Measurements from ENCODE around the gene KSR2. TPM values are rescaled to one million over a fixed set of nuclear protein-coding genes. Genes with fewer than 3 reads are reported as not detected.
"Not testable (repeated sequence)": the region's sequence is repeated elsewhere in the genome, so short reads cannot be mapped to it uniquely, and the experiment has no call there.

Gene KSR2
- total RNA-seq, 2 donors from 2014 or later, result 0.66 to 1.0 TPM

DNA sequence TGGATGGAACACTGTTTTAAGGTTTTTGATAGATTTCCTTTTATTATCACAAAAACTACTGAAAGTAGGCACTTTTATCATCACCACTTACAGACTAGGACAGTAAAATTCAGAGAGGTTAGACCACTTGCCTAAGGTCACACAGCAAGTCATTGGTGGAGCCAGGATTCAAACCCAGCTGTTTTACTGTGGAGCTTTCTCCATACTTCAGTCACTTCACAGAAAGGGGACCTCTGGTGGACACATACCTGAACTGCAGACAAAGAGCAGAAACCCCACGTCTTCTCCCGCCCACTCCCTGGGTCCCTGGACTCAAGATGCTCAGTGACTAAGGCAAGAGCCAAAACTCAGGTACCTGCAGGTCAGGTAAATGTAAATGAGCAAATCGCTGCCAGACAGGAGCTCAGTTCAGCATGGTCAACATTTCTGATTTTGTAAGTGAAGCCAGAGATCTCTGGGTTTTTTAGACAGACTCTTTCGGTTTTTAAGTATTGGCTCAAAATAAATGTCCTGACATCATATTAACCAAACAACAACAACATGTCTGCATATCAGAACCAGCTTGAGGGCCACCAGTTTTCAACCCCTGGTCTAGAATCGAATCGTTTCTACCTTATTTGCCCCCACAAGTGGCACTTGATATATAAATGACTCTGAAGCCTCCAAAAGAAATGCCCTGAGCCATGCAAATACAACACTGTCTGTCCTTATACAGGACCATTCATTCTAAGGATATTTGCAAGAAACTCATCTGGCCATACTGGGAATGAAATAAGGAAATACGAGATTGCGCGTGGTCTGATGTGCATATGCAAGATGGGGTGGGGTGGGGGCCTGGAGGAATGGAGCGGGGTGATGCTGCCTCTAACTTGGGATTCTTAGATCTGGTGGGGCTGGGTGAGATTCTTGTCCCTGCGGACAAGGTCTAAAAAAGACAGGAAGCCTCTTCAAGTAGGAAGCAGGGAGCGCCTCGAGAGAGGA is 110.9 kb downstream of the KSR2 start:
- Histone ChIP-seq H3K9me3 (no peaks in the 10 kb centered on the region), H3K27me3 (no peaks in the 10 kb centered on the region), H3K4me3 (no peak overlapping the region), H3K36me3 (replicated peaks in 1 of 2; ENCODE audit: insufficient read depth in 1 of 2, low read depth in 2 of 2) (no peaks in the 10 kb centered on the region), H3K27ac (no peak overlapping the region), H3K4me1 (no peaks in the 10 kb centered on the region)
- intact Hi-C loops (cut with DNase I), result no loop called here
- ATAC-seq, result peak; percentile 42
- DNase-seq, result peak; percentile 48 to 67 (median 51)
- WGBS, 2 donors, result 68 to 82% methylated on average over 13 of the region's 13 CpGs
- TF ChIP-seq, protein P1, sequence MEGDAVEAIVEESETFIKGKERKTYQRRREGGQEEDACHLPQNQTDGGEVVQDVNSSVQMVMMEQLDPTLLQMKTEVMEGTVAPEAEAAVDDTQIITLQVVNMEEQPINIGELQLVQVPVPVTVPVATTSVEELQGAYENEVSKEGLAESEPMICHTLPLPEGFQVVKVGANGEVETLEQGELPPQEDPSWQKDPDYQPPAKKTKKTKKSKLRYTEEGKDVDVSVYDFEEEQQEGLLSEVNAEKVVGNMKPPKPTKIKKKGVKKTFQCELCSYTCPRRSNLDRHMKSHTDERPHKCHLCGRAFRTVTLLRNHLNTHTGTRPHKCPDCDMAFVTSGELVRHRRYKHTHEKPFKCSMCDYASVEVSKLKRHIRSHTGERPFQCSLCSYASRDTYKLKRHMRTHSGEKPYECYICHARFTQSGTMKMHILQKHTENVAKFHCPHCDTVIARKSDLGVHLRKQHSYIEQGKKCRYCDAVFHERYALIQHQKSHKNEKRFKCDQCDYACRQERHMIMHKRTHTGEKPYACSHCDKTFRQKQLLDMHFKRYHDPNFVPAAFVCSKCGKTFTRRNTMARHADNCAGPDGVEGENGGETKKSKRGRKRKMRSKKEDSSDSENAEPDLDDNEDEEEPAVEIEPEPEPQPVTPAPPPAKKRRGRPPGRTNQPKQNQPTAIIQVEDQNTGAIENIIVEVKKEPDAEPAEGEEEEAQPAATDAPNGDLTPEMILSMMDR (IDR thresholded peaks at IDR 0.05), result peak; percentile 18 to 62 (median 49)
- TF ChIP-seq POLR2A (IDR thresholded peaks at IDR 0.05), result no peak

DNA sequence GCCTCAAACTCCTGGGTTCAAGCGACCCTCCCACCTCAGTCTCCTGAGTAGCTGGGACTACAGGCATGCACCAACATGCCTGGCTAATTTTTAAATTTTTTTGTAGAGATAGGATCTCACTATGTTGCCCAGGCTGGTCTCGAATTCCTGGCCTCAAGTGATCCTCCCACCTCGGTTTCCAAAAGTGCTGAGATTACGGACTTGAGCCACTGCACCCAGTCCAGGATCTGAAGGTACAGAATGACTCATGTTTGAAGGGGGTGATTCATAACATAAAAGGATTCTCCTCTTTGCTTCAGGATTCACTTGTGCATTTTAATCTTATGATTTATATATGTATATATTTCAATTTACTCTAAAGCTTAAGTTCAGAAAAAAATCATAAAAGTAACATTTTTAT is 111.7 kb downstream of the KSR2 start:
- H3K27me3 ChIP-seq; H3K4me3 ChIP-seq; ATAC-seq; intact Hi-C loops (cut with DNase I); H3K9me3 ChIP-seq; H3K36me3 ChIP-seq (replicated peaks in 1 of 2; ENCODE audit: insufficient read depth in 1 of 2, low read depth in 2 of 2); DNase-seq; H3K4me1 ChIP-seq; H3K27ac ChIP-seq: not testable (repeated sequence)
- 56 to 59% methylated on average over 4 of the region's 4 CpGs for WGBS, 2 donors

DNA sequence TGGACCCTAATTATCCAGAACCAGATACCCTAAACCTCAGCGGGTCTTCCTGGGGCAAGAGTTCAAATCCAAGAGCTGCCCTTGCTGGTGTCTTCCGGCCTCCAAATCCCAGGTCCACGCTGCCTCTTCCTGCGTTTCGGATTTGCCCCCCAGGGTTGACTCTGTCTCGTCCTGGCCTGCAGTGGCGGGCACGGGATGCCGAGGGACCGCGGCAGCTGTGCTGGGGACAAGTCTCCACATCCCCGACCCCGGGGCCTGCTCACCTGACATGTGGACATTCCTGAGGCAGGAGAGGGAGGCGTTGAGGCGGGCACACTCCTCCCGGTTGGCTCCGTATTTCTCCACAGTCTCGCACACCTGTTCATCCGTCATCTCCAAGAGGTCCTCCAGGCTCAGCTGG is 113.6 kb downstream of the KSR2 start:
- no peaks in the 10 kb centered on the region for H3K27me3 ChIP-seq
- no peaks in the 10 kb centered on the region for H3K4me1 ChIP-seq
- intact Hi-C loops (cut with DNase I), result no loop called here
- DNase-seq (no peak), ATAC-seq (no peak)
- no peak for TF ChIP-seq POLR2A (IDR thresholded peaks at IDR 0.05)
- TF ChIP-seq, protein P1 (IDR thresholded peaks at IDR 0.05), result no peak
- WGBS, 2 donors, result 93 to 94% methylated on average over 13 to 19 of the region's 19 CpGs
- H3K4me3 ChIP-seq, result no peak overlapping the region
- H3K9me3 ChIP-seq, result no peaks in the 10 kb centered on the region
- H3K36me3 ChIP-seq (replicated peaks in 1 of 2; ENCODE audit: insufficient read depth in 1 of 2, low read depth in 2 of 2), result no peaks in the 10 kb centered on the region
- no peak overlapping the region for H3K27ac ChIP-seq

DNA sequence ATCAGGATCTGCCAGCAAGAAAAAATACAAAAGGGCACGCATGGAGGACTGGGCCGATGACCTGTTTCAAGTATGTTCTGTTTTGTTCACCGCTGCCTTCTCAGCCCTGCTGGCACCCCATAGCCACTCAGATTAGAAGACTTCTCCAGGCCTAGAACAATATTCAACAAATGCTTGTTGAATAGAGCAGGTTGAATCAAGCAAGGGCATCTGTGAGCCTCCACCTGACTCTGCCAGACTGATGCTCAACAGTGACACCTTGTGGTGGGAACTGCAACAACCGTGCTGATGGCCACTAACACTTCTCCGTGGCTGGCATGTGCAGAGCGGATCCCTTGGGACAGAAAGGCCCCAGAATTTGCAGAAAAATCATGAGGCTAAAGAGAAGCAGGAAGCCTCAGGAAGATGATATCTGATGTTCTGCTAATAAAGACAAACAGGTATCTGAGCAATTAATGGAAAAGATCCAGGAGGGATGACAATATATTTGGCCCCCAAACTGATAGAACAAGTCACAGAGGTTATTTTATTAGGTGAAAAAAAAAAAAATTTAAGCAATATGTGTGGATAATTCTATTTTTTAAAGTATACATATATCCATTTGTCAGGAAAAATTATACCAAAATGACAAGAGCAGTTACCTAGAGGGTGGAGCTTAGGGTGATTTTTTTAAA is 114.3 kb downstream of the KSR2 start:
- TF ChIP-seq, protein P1 (IDR thresholded peaks at IDR 0.05), result peak in 6 of 7 experiments; percentile 28 to 43 (median 36)
- TF ChIP-seq POLR2A (IDR thresholded peaks at IDR 0.05), result no peak
- no peaks in the 10 kb centered on the region for H3K27me3 ChIP-seq
- no peaks in the 10 kb centered on the region for H3K4me1 ChIP-seq
- ATAC-seq (peak; percentile 47), DNase-seq (peak in 3 of 4 donors; percentile 28 to 43 (median 40))
- 61 to 70% methylated on average over 6 of the region's 6 CpGs for WGBS, 2 donors
- no peak overlapping the region for H3K4me3 ChIP-seq
- H3K9me3 ChIP-seq, result no peaks in the 10 kb centered on the region
- intact Hi-C loops (cut with DNase I), result no loop called here
- no peak overlapping the region for H3K27ac ChIP-seq
- no peaks in the 10 kb centered on the region for H3K36me3 ChIP-seq (replicated peaks in 1 of 2; ENCODE audit: insufficient read depth in 1 of 2, low read depth in 2 of 2)

DNA sequence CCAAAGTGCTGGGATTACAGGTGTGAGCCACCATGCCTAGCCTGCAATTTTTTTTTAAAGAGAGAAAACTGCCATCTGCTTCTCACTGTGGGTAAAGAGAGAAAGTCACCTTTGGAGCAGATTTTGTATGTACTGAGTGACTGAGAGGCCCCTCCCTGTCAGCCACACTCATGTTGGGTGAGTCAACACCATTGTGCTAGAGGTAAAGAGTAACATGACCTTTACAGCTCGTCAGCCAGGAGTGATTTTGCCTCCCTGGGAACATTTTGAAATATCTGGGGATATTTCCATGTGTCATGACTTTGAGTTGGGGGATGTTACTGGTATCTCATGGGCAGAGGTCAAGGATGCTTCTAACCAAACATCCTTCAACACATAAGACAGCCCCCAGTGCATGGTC is 115.2 kb downstream of the KSR2 start:
- Histone ChIP-seq H3K27me3 (no peaks in the 10 kb centered on the region), H3K27ac (no peak overlapping the region), H3K9me3 (no peaks in the 10 kb centered on the region), H3K36me3 (replicated peaks in 1 of 2; ENCODE audit: insufficient read depth in 1 of 2, low read depth in 2 of 2) (no peaks in the 10 kb centered on the region), H3K4me1 (no peaks in the 10 kb centered on the region), H3K4me3 (no peak overlapping the region)
- ATAC-seq (no peak), DNase-seq (no peak)
- WGBS, 2 donors, result 37% methylated on average over 1 of the region's 1 CpG; no CpG with 5 or more reads in 1 of the 2 donors
- intact Hi-C loops (cut with DNase I), result no loop called here
- TF ChIP-seq POLR2A (IDR thresholded peaks at IDR 0.05), result no peak
- TF ChIP-seq, protein P1 (IDR thresholded peaks at IDR 0.05), result no peak
